GM12878 (cell line): ENCODE data around the gene USP34. TPM values are rescaled to one million over a fixed set of nuclear protein-coding genes. Genes with fewer than 3 reads are reported as not detected.

Source experiments
- ATAC-seq: fragments of 200-7000 bp; cut with Tn5 transposase; 3 replicates; pipeline ENCODE4 v1.9.1; 2020; ENCODE audit warnings: mild to moderate bottlenecking, moderate library complexity
- BruUV-seq: library from RNA; stranded (reverse); fragments of 400-500 nt; replicated peaks from 2 replicates; lab custom pipeline; 2021; lab: Mats Ljungman, UMichigan
- CTCF ChIA-PET: fragments of 300-600 bp; sonication (Branson Sonifier 250); formaldehyde crosslinking; extraction: SDS; loops from one replicate; lab custom pipeline; 2021; ENCODE audit warnings: inconsistent platforms; lab: Yijun Ruan, JAX
- POLR2A ChIA-PET: fragments of 350-600 bp; formaldehyde crosslinking; extraction: SDS; loops from one replicate; lab custom pipeline; 2021; ENCODE audit warnings: inconsistent platforms; lab: Charles Lee
- RAD21 ChIA-PET: fragments of 300-600 bp; sonication (Branson Sonifier 250); formaldehyde crosslinking; loops from one replicate; lab custom pipeline; 2023; ENCODE audit warnings: antibody characterized with exemption; ENCODE audit not compliant: unreplicated experiment; lab: Charles Lee
- SMC1A ChIA-PET: fragments of 300-600 bp; sonication (Branson Sonifier 250); formaldehyde crosslinking; loops from one replicate; lab custom pipeline; 2023; ENCODE audit not compliant: unreplicated experiment, uncharacterized antibody; lab: Charles Lee
- DNase-seq: peaks from one replicate; pipeline ENCODE4 v3.0.0-alpha.2; 2011; ENCODE audit warnings: low read depth, low spot score
- FAIRE-seq: peaks from 3 replicates; lab custom pipeline; 2011; peaks lifted over from hg19 to GRCh38; lab: Jason Lieb, UNC
- H2AFZ ChIP-seq: 2 replicates; pipeline ENCODE4 v1.6.0; 2011; ENCODE audit warnings: low read depth, low read length, control low read depth; ENCODE audit not compliant: control insufficient read depth
- H3K27ac ChIP-seq: 2 replicates; pipeline ENCODE4 v1.5.1; 2011; ENCODE audit warnings: control low read depth; ENCODE audit not compliant: control insufficient read depth, insufficient read depth
- H3K27me3 ChIP-seq, 2 experiments: replicated peaks in 1 of 2; 2 replicates each; pipeline versions ENCODE4 v1.6.0 to v1.6.1; 2011; ENCODE audit warnings: low read length in 1 of 2; ENCODE audit not compliant: control insufficient read depth in 2 of 2, insufficient read depth in 2 of 2
- H3K36me3 ChIP-seq, 2 experiments: 2 replicates each; pipeline ENCODE4 v1.5.1; 2011; ENCODE audit warnings: low read length in 1 of 2; ENCODE audit not compliant: control insufficient read depth in 2 of 2, insufficient read depth in 2 of 2
- H3K4me1 ChIP-seq: 2 replicates; pipeline ENCODE4 v1.6.1; 2011; ENCODE audit warnings: mild to moderate bottlenecking, low read length, moderate library complexity, mixed read lengths; ENCODE audit not compliant: control insufficient read depth, insufficient read depth
- H3K4me2 ChIP-seq: 2 replicates; pipeline ENCODE4 v1.6.0; 2011; ENCODE audit warnings: control low read depth; ENCODE audit not compliant: control insufficient read depth, insufficient read depth
- H3K4me3 ChIP-seq: fragments of 200-600 bp; sonication (generic); 2 replicates; pipeline ENCODE4 v1.5.1; 2016
- H3K79me2 ChIP-seq: 2 replicates; pipeline ENCODE4 v1.6.0; 2011; ENCODE audit warnings: low read length; ENCODE audit not compliant: control insufficient read depth, insufficient read depth
- H3K9ac ChIP-seq: 2 replicates; pipeline ENCODE4 v1.8.0; 2011; ENCODE audit warnings: low read length, control low read depth, mixed read lengths; ENCODE audit not compliant: control insufficient read depth, insufficient read depth
- H3K9me3 ChIP-seq: replicated peaks from 3 replicates; pipeline ENCODE4 v1.5.1; 2011; ENCODE audit warnings: mild to moderate bottlenecking, low read length; ENCODE audit not compliant: control insufficient read depth, insufficient read depth
- H4K20me1 ChIP-seq: 2 replicates; pipeline ENCODE4 v1.6.0; 2011; ENCODE audit not compliant: control insufficient read depth, insufficient read depth
- BMI1 ChIP-seq: fragments of 450-650 bp; IDR thresholded peaks from 2 replicates; pipeline ENCODE4 v1.6.1; 2016; ENCODE audit warnings: mild to moderate bottlenecking, moderate library complexity, borderline replicate concordance
- EGR1 ChIP-seq, 2 experiments: IDR thresholded peaks; 1 replicate in 1 of 2; 2 replicates in 1 of 2; pipeline ENCODE4 v1.6.1; 2011 to 2012; ENCODE audit warnings: low read depth in 2 of 2, low read length in 2 of 2, borderline replicate concordance in 1 of 2, mild to moderate bottlenecking in 1 of 2, moderate library complexity in 1 of 2
- EP300 ChIP-seq, 2 experiments: fragments of 150-350 bp in 1 of 2; IDR thresholded peaks; 2 replicates each; pipeline ENCODE4 v1.6.1; 2011 to 2012; ENCODE audit warnings: low read depth in 2 of 2, low read length in 2 of 2, borderline replicate concordance in 1 of 2, improper control_type of control experiment in 1 of 2, inconsistent platforms in 1 of 2; ENCODE audit not compliant: control insufficient read depth in 1 of 2
- GATAD2B ChIP-seq: fragments of 450-650 bp; conservative IDR thresholded peaks from 2 replicates; pipeline ENCODE4 v1.6.1; 2017; ENCODE audit warnings: low read depth, mild to moderate bottlenecking, moderate library complexity
- NFIC ChIP-seq: IDR thresholded peaks from 2 replicates; pipeline ENCODE4 v1.6.1; 2012; ENCODE audit warnings: low read depth, mild to moderate bottlenecking, inconsistent platforms, low read length, moderate library complexity
- SIN3A ChIP-seq: IDR thresholded peaks from 2 replicates; pipeline ENCODE4 v1.6.1; 2012; ENCODE audit warnings: low read depth, low read length, improper control_type of control experiment
- STAT1 ChIP-seq: fragments of 450-650 bp; conservative IDR thresholded peaks from 2 replicates; pipeline ENCODE4 v1.6.1; 2014; ENCODE audit warnings: antibody characterized with exemption, mild to moderate bottlenecking
- TAF1 ChIP-seq: IDR thresholded peaks from 2 replicates; pipeline ENCODE4 v1.6.1; 2011; ENCODE audit warnings: mild to moderate bottlenecking, low read depth, low read length, borderline replicate concordance
- TCF3 ChIP-seq: IDR thresholded peaks from 2 replicates; pipeline ENCODE4 v1.6.1; 2012; ENCODE audit warnings: low read depth, mild to moderate bottlenecking, low read length, borderline replicate concordance; ENCODE audit not compliant: insufficient read depth
- ZNF24 ChIP-seq: fragments of 450-650 bp; IDR thresholded peaks from 2 replicates; pipeline ENCODE4 v1.6.1; 2017; ENCODE audit warnings: antibody characterized with exemption, mild to moderate bottlenecking
- WGBS: methylation state at CpG from one replicate; pipeline ENCODE4 v1.1.6; 2016; ENCODE audit warnings: low lambda C conversion rate; ENCODE audit not compliant: insufficient replicate concordance, insufficient coverage; ENCODE audit errors: missing lambda C conversion rate; 5-methylcytosine and 5-hydroxymethylcytosine counted together
- in situ Hi-C: fragments of 300-500 bp; cut with MboI; formaldehyde crosslinking; loops from 9 replicates; pipeline ENCODE4 v1.14.3; 2018; ENCODE audit warnings: mixed read lengths
- intact Hi-C: fragments of 100-400 bp; cut with micrococcal nuclease; formaldehyde crosslinking; loops from one replicate; pipeline ENCODE4 v1.14.2; 2022; ENCODE audit not compliant: unreplicated experiment
- polyA plus RNA-seq, 11 experiments: library from polyadenylated mRNA; depleted of rRNA in 4 of 11; unstranded in 6 of 11; stranded (reverse) in 5 of 11; fragments of >200 nt; fragmentation: Nextera tagmentation in 4 of 11; fragmentation: Illumina TruSeq in 1 of 11; extraction: Ambion mirVana in 4 of 11; extraction: Trizol in 1 of 11; gene quantifications; 1 replicate in 1 of 11; 2 replicates in 10 of 11; pipeline versions ENCODE4 v1.2.1 to v1.2.3, GENCODE V29; 2011 to 2016; ENCODE audit warnings: inconsistent platforms in 2 of 11, missing spikeins in 2 of 11, low read depth in 1 of 11
- total RNA-seq, 4 experiments: library from RNA; depleted of rRNA in 3 of 4; stranded (reverse); fragments of >200 nt in 3 of 4; fragmentation: Illumina TruSeq in 1 of 4; extraction: Trizol in 1 of 4; gene quantifications; 2 replicates each; pipeline versions ENCODE4 v1.2.1 to v1.2.3, GENCODE V29; 2013 to 2021
- TF ChIP-seq, protein P1 (sequence below): fragments of 450-650 bp; IDR thresholded peaks from 2 replicates; pipeline ENCODE4 v1.6.1; 2016; ENCODE audit warnings: mild to moderate bottlenecking

The USP34 gene
- total and polyA plus RNA-seq, 10 of the 15 experiments (the other 5 are each of a cell fraction or from before 2014, with no cell fraction given) = 26.2 to 106 (median 62.1) TPM

DNA sequence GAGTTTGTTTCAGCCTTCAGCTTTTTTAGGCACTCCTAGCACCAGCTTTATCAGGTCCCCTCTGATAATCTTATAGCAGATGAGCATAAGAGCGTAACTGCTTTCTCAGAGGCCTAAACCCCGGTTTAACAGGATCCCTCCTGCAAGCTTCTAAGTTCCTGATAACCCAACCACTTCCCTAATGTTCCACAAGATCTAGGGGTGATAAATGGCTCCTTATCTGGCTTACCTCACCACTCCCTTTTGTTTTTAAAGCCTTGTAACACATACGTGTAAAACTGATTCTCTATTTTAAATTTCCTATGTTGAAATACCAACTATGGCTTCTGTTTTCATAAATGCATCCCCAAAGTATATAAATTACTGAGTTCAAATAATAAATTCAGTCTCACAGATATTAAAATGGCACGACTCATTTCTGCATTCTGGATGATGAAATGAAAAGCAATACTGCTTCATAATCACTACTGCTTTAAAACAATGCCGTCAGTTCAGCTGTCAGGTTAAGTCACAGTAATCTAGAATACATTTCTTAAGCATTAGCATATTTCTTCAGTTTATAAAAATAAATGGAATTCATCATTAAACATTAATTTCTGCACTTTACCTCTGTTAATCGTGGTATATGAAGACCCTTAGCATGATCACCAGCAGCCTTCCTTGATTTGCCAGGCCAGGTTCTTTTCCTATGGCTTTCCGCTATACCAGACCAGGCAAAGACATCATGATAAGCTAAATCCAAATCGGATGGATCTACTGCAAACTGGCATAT, 182.6 kb downstream of the USP34 start:
- no peak overlapping the region for H3K4me3 ChIP-seq
- H4K20me1 ChIP-seq = no peaks in the 10 kb centered on the region
- H2AFZ ChIP-seq = no peak overlapping the region
- H3K27me3 ChIP-seq = no peaks in the 10 kb centered on the region
- in situ Hi-C loops (no loop called here), intact Hi-C loops (no loop called here)
- SMC1A ChIA-PET = interaction anchor here (0.6 to 1.4 kb wide), 4 partner anchors 16 to 139 kb away, joined by 3 read pairs; no protein-coding TSS in a partner anchor
- FAIRE-seq (no peak), ATAC-seq (no peak), DNase-seq (no peak)
- RAD21 ChIA-PET = no interaction called here
- no peaks in the 10 kb centered on the region for H3K79me2 ChIP-seq
- no peaks in the 10 kb centered on the region for H3K4me1 ChIP-seq
- POLR2A ChIA-PET = interaction anchor here (0.7 to 1.2 kb wide), 2 partner anchors 11 to 12 kb away, joined by 3 read pairs; no protein-coding TSS in a partner anchor
- 88% methylated on average over 8 of the region's 8 CpGs for WGBS
- no peak overlapping the region for H3K9ac ChIP-seq
- TF ChIP-seq ZNF24 (no peak), GATAD2B (no peak), STAT1 (no peak), SIN3A (no peak), BMI1 (no peak), TCF3 (no peak), EP300 (IDR thresholded peaks at IDR 0.05; ENCODE audit: borderline replicate concordance in 1 of 2, control insufficient read depth in 1 of 2, low read depth in 2 of 2, low read length in 2 of 2) (no peak), TAF1 (no peak), NFIC (no peak), EGR1 (IDR thresholded peaks at IDR 0.05; ENCODE audit: borderline replicate concordance in 1 of 2, low read depth in 2 of 2, low read length in 2 of 2) (no peak)
- TF ChIP-seq, protein P1, sequence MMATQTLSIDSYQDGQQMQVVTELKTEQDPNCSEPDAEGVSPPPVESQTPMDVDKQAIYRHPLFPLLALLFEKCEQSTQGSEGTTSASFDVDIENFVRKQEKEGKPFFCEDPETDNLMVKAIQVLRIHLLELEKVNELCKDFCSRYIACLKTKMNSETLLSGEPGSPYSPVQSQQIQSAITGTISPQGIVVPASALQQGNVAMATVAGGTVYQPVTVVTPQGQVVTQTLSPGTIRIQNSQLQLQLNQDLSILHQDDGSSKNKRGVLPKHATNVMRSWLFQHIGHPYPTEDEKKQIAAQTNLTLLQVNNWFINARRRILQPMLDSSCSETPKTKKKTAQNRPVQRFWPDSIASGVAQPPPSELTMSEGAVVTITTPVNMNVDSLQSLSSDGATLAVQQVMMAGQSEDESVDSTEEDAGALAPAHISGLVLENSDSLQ = no peak
- BruUV-seq = no TSS peak
- H3K36me3 ChIP-seq = peaks cover 2 to 12% of the 10 kb centered on the region in 2 experiments; a peak in 3 of 4 replicates
- no peak overlapping the region for H3K27ac ChIP-seq
- CTCF ChIA-PET = interaction anchor here (0.9 to 1.3 kb wide), 5 partner anchors 13 to 370 kb away, joined by 3 to 4 read pairs (median 3); no protein-coding TSS in a partner anchor
- no peaks in the 10 kb centered on the region for H3K9me3 ChIP-seq
- H3K4me2 ChIP-seq = no peak overlapping the region
